GM12872 (cell line): Measurements from ENCODE around the gene INTS15.

Source experiments
- CTCF ChIP-seq: IDR thresholded peaks from 3 replicates; pipeline ENCODE4 v1.5.1; 2011; ENCODE audit warnings: low read depth, mild to moderate bottlenecking, low read length, moderate library complexity; ENCODE audit not compliant: insufficient read depth

INTS15 gene

GRCh38 chr7:6565655-6566054, 24.2 kb upstream of the INTS15 start:
- no peak for TF ChIP-seq CTCF

- TF ChIP-seq CTCF = no peak
Observed at GRCh38 chr7:6567886-6568285, 21.9 kb upstream of the INTS15 start.

GRCh38 chr7:6571160-6571779, 18.6 kb upstream of the INTS15 start:
- TF ChIP-seq CTCF = no peak

GRCh38 chr7:6575281-6576023, 14.4 kb upstream of the INTS15 start:
- no peak for TF ChIP-seq CTCF

- TF ChIP-seq CTCF = no peak
Observed at GRCh38 chr7:6576024-6576866, 13.6 kb upstream of the INTS15 start.

- no peak for TF ChIP-seq CTCF
Observed at GRCh38 chr7:6577369-6578113, 12.3 kb upstream of the INTS15 start, which contains the start of gene ZDHHC4. Gene ZDHHC4, plus strand, starts transcription at chr7:6577454. Its CDS starts 3,108 bp downstream, at chr7:6580562.
